NOMO-1 treated with DMSO at 0.1 percent for 48 hours (cell line): ENCODE data around the gene USP20.
"Not testable (repeated sequence)": the region's sequence is repeated elsewhere in the genome, so short reads cannot be mapped to it uniquely, and the experiment has no call there.

ENCODE experiments used
- DNase-seq: peaks from one replicate; lab custom pipeline; 2025; ENCODE audit not compliant: unreplicated experiment; lab: John Stamatoyannopoulos, UW

The USP20 gene

DNA sequence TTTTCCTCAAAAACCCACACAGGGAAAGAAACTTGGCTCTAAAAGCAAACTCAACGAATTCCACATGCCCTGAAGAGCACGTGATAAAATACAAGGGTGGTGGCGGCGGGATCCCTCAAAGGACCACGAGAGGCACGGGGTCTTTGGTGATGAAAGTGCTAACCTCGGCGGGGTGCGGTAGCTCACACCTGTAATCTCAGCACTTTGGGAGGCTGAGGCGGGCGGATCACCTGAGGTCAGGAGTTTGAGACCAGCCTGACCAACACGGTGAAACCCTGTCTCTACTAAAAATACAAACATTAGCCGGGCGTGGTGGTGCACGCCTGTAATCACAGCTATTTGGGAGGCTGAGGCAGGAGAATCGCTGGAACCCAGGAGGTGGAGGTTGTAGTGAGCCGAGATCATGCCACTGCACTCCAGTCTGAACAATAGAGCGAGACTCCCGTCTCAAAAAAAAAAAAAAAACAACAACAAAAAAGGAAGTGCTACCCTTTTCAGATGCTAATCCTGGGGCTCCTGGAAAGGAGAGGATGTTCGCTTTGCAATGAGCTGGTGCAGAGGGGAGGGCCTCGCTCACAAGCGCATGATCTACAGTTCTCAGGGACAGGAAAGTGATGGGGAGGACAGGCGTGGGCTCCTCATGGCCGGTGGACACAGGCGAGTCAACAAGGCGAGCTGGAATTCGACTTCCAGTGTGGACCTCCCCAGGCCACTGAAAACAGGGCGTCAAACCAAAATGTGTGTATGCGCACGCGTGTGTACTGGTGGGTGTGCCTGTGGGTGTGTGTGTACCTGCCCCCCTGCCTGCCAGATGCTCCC, 54.1 kb downstream of the USP20 start:
- peak; percentile 42 for DNase-seq

DNA sequence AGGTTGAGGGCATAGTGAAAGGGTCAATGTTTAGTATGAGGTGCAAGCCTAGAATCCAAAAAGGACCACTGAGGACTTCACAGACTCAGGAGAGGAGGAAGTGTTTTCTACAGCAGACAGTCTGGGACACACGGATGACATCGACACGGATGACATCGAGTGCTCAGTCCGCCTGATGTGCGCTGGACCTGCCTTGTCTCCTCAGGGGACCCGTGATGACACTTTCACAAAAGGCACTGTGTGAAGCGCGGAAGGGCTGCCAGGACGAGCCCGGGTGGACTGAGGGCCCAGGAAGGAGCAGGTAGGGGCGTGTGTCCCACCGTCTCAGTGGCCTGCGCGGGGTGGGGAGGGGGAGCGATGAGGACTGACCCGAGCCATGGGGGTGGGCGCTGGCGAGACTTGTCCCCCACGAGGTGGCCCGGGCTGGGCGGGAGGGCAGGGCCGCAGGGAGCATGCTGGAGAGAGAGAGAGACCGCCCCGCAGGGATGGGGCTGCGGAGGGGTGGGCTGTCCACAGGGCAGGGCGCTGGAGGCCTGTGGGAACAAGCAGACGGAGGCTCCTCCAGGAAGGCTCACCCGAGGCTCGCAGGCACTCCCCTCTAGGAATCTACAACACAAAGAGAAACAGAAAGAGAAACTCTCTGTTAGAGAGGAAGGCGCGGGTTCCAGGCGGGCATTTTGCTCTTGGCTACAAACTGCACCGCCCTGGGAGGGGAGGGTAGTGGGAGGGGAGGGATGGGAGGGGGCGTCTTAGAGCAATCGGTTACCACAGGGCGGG, 54.9 kb downstream of the USP20 start:
- DNase-seq, result peak; percentile 88

DNA sequence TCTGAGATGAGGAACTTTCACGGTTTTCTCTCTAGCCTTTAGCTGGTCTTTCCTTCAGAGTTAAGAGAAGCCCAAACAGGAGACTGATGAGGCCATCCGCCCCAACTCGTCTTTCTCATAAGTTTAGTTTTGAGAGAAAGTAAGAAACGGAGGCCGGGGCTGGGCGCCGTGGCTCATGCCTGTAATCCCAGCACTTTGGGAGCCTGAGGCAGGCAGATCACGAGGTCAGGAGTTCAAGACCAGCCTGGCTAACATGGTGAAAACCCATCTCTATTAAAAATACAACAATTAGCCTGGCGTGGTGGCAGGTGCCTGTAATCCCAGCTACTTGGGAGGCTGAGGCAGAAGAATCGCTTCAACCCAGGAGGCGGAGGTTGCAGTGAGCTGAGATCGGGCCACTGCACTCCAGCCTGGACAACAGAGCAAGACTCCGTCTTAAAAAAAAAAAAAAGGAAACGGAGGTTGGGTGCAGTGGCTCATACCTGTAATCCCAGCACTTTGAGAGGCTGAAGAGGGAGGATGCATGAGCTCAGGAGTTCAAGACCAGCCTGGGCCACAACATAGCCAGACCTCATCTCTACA, 55.6 kb downstream of the USP20 start:
- DNase-seq, result not testable (repeated sequence)

- DNase-seq, result no peak
Measured at GRCh38 chr9:129891569-129891968, 56.3 kb downstream of the USP20 start.

DNA sequence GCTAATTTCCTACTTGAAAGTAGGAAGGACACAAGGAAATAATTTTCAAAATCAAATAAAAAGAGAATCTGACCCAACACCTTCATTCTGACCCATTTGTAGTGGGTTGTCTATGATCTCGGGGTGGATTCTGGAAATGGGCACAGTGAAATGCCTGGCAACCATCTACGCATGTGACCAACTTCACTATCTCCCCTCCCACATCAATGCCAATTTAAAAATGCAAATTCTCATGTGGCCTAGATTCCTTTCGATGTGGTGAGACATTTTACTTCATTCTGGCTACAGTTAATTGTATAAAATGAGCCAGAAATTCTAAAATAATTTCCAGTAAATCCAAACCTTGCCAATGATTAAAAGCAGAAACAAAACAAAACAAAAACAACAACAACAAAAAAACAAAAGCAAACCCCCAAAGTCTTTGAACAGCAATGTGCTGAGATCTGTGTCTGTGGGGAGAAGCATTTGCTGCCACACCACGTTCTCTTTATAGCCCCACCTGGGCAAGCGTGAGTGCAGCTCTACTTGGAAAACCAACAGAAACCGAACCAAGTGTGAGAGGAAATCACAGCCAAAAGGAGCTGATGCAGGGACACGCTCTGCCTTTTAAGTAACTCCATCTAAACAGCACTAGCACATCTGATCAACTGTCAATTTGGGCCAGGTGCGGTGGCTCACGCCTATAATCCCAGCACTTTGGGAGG, 59.0 kb downstream of the USP20 start:
- DNase-seq, result no peak

- DNase-seq, result no peak
Measured at GRCh38 chr9:129895376-129896268, 60.4 kb downstream of the USP20 start.

DNA sequence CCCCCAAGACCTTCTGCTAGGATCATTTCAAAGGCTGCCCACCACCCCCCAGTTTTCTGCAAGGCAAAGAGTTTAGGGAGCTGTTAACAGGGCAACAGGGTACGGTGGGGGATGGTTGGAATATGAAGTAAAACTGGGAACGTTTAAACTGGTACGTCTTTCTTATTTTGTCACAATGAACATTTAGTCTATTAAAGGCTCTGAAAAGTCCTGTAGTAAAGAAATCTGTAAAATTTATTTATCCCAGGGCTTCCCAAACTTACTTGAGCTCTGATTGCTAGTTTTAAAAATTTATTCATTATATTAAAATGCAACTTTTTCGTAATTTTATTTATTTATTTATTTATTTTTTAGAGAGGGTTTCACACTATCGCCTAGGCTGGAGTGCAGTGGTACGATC, 62.0 kb downstream of the USP20 start:
- DNase-seq, result no peak

DNA sequence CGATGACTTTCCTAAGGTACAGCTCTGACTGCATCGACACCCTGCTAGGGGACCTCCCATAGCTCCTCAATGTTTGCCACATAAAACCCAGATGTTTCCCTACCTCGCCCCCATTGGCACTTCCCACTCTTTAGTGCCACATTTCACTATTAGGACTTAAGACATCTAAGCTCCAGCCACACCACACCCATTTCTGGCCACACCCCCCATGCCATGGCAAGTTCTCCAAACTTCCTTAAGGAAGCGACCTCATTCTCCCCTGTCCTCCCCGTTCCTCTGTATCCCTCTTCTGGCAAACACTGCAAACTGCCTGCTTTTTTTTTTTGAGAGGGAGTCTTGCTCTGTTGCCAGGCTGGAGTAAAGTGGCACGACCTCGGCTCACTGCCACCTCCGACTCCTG, 62.9 kb downstream of the USP20 start:
- DNase-seq, result no peak

GRCh38 chr9:129899620-129900019, 64.4 kb downstream of the USP20 start:
- DNase-seq, result no peak

DNA sequence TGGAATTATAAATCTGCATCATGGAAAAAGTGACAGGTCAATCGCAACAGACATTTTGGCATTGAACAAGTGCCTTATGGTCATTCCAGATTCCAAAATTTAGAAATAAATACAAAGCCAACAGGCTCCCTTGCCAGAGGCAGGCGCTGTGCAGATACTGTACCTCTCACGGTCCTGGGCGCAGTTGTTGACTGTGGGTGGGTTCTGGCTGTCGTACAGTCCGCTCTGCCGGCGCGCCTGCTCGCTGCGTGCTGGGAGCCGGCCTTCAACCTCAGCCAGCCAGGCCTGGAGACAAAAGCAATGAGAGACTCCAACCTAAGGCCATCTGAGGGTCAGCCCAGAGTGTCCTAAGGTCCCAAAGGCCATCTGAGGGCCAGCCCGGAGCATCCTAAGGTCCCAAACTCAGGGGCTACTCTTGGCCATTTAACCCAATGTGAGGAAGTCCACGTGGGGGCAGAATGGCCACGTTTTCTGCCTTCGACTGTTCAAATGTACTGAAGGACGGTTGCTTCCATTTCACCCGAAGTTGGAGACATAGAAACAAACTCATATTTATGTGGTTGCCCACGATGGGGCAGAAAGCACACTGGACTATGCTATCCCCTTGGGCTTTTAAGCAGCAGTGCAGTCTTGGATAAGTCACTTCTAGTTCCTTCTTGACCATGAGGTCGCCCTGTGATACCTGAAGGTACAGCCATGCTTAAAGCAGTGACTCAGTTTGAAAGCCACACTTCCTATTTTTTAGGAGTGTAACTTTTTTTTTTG, 65.2 kb downstream of the USP20 start:
- peak; percentile 53 for DNase-seq

- no peak for DNase-seq
Measured at GRCh38 chr9:129901993-129902739, 66.9 kb downstream of the USP20 start.

GRCh38 chr9:129902740-129903134, 67.5 kb downstream of the USP20 start:
- DNase-seq, result no peak

- no peak for DNase-seq
Measured at GRCh38 chr9:129904734-129905133, 69.5 kb downstream of the USP20 start.

- no peak for DNase-seq
Measured at GRCh38 chr9:129906298-129906697, 71.0 kb downstream of the USP20 start.

GRCh38 chr9:129907201-129907600, 71.9 kb downstream of the USP20 start:
- DNase-seq, result no peak

DNA sequence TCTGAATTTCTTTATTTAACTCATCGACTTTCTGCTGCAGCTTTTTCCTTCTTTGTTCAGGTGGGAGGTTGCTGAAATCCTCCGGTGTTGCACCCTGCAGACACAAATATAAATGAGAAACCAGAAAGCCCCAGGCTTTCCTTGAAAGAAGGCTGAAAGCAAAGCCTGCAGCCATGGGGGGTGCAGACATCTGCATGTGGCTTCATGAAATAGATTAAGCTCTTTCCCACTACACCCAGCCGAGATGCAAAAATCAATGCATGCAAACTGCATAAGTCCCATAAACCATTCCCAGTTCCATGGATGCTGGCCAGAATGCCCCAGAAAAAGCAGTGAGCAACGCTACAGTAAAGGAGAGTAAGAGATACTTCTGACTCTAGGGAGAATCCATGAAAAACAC, 73.6 kb downstream of the USP20 start:
- DNase-seq, result no peak

GRCh38 chr9:129909851-129910250, 74.6 kb downstream of the USP20 start:
- DNase-seq, result no peak

DNA sequence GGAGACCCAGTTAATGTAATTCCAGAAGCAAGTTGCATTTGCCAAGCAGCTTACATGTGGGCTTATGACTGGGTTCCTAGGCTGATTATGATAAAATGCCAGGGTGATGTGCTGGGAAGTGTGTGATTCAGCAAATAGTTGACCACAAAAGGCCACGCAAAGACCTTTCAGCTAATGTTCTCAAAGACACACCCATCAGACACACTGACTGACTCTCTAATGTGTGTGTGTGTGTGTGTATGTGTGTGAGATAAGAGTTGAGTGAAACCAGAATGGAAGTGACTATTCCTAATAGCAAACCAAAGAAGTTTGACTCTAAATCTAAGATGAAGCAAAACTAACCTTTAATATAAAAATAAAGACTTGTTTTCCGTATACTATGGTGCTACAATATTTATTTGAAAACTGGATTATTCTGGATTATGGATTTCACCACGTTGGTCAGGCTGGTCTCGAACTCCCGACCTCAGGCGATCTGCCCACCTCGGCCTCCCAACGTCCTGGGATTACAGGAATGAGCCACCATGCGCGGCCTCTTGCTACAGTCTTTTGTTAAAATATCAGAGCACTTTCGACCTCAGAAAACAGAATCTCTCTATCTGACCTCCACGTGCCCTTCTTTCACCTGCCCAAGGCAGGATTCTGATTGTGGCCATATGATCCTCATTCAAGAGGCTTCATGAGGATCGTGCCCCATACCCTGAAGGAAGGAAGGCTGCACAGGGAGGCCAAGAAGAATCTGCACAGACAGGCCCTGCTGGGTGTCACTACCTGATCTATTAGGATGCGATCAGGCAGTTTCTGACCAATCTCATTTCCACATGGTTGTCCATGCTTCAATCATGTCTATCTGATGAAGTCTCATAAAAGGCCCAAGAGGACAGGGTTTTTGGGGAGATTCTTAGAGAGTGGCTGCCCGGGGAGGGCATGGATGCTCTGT, 75.6 kb downstream of the USP20 start:
- peak; percentile 27 for DNase-seq
